ENCODE results near the gene SCN8A.

The SCN8A gene

DNA sequence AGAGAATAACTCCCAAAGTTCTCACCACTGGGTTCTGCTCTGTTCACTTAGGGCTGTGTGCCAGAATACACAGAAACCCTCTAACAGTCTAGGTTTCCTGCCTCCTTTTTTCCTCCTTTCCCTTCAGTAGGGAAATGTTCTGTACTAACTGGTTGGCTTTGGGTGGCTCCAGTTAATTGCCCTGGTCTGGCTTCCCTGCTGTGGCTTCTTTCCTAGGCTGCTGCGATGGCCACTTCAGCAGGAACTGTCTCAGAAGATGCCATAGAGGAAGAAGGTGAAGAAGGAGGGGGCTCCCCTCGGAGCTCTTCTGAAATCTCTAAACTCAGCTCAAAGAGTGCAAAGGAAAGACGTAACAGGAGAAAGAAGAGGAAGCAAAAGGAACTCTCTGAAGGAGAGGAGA lies 115.2 kb downstream of the SCN8A start:
- in situ Hi-C loops (cut with MboI; ENCODE audit: low sequenced_read_pairs, unreplicated experiment): no loop called here
- TF ChIP-seq, protein P1, sequence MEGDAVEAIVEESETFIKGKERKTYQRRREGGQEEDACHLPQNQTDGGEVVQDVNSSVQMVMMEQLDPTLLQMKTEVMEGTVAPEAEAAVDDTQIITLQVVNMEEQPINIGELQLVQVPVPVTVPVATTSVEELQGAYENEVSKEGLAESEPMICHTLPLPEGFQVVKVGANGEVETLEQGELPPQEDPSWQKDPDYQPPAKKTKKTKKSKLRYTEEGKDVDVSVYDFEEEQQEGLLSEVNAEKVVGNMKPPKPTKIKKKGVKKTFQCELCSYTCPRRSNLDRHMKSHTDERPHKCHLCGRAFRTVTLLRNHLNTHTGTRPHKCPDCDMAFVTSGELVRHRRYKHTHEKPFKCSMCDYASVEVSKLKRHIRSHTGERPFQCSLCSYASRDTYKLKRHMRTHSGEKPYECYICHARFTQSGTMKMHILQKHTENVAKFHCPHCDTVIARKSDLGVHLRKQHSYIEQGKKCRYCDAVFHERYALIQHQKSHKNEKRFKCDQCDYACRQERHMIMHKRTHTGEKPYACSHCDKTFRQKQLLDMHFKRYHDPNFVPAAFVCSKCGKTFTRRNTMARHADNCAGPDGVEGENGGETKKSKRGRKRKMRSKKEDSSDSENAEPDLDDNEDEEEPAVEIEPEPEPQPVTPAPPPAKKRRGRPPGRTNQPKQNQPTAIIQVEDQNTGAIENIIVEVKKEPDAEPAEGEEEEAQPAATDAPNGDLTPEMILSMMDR (IDR thresholded peaks at IDR 0.05; ENCODE audit: borderline replicate concordance, control extremely low read depth, extremely low read depth, insufficient read depth, missing control alignments): no peak
- DNase-seq (ENCODE audit: low spot score): no peak

DNA sequence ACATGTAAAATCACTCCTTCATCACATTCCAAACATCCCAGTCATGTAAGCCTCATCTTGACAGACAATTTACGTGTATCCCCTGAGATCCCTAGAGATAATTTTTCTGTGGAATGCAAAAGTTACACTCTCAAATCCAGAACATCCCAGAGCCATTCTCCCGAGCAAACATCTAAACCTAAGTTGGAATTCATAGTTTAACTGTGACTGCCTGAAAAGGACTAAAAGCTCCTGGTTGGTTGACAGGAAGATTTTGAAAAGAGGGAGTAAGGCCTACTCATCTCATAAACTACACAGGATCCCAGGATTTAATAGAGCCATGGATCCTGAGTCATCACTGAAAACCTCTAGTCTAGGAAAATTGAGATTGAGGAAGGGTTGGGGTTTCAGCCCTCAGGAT lies 123.6 kb downstream of the SCN8A start:
- in situ Hi-C loops (cut with MboI; ENCODE audit: low sequenced_read_pairs, unreplicated experiment): no loop called here
- TF ChIP-seq, protein P1 (IDR thresholded peaks at IDR 0.05; ENCODE audit: borderline replicate concordance, control extremely low read depth, extremely low read depth, insufficient read depth, missing control alignments): no peak
- no peak for DNase-seq (ENCODE audit: low spot score)

DNA sequence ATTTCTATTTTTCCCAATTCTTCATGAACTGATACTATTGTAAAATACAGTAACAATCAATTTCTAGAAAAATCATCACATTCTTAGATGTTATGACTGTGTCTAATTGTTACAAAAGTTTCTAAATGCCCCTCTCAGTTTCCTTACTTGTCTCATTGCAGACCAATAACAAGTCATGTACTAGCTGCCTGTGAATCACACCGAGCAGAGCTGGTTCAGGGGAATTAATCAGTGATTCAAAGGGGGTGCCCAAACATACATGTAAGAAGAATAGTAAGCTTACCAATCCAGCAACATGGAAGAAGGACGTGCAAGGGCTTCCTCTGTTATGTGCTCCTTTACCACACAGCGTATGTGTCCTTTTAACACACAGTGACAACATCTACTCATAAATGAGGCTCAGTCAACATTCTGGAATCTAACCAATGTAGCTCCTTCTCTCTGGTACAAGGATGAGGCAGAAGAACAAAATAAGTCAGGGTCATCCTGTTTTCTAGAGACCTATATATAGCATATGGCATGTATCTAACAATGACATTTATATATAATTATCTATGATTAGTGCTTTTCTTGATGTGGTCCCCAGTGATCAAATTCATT lies 126.4 kb downstream of the SCN8A start:
- in situ Hi-C loops (cut with MboI; ENCODE audit: low sequenced_read_pairs, unreplicated experiment): no loop called here
- DNase-seq (ENCODE audit: low spot score): no peak
- TF ChIP-seq, protein P1 (IDR thresholded peaks at IDR 0.05; ENCODE audit: borderline replicate concordance, control extremely low read depth, extremely low read depth, insufficient read depth, missing control alignments): no peak

DNA sequence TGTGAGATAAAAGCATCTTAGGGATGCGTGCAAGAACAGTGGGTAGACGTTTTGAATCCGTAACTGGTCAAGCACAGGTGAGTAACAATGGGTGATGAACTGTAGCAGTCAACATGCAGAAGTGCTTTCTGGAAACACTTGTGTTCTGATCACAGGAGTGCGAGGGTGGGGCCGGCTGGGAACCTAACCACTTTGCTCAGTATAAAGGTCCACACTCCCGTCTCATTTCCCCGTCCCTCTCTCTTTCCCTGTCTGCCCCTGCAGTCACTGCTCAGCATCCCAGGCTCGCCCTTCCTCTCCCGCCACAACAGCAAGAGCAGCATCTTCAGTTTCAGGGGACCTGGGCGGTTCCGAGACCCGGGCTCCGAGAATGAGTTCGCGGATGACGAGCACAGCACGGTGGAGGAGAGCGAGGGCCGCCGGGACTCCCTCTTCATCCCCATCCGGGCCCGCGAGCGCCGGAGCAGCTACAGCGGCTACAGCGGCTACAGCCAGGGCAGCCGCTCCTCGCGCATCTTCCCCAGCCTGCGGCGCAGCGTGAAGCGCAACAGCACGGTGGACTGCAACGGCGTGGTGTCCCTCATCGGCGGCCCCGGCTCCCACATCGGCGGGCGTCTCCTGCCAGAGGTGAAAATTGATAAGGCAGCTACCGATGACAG lies 130.4 kb downstream of the SCN8A start:
- peak; percentile 46 for DNase-seq (ENCODE audit: low spot score)
- TF ChIP-seq, protein P1 (IDR thresholded peaks at IDR 0.05; ENCODE audit: borderline replicate concordance, control extremely low read depth, extremely low read depth, insufficient read depth, missing control alignments): no peak
- in situ Hi-C loops (cut with MboI; ENCODE audit: low sequenced_read_pairs, unreplicated experiment): no loop called here

DNA sequence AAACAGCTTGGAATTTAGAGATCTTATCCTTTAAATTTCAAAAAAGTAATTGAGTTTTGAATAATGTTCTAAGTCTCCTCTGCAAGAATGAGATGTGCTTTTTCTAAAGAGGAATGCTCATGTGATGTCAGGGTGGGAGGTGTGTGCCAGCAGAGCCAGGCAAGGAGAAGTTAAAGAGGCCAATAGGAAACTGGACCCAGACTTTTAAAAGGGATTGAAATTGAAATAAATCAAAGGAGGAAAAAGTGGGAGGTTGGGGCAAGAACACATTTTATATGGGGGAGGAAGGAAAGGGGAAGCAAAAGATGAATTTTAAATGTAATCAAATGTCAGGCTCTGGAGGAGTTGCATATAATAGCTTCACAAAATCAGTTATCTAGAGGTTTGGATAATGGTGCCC lies 131.4 kb downstream of the SCN8A start:
- TF ChIP-seq, protein P1 (IDR thresholded peaks at IDR 0.05; ENCODE audit: borderline replicate concordance, control extremely low read depth, extremely low read depth, insufficient read depth, missing control alignments): no peak
- in situ Hi-C loops (cut with MboI; ENCODE audit: low sequenced_read_pairs, unreplicated experiment): no loop called here
- no peak for DNase-seq (ENCODE audit: low spot score)

DNA sequence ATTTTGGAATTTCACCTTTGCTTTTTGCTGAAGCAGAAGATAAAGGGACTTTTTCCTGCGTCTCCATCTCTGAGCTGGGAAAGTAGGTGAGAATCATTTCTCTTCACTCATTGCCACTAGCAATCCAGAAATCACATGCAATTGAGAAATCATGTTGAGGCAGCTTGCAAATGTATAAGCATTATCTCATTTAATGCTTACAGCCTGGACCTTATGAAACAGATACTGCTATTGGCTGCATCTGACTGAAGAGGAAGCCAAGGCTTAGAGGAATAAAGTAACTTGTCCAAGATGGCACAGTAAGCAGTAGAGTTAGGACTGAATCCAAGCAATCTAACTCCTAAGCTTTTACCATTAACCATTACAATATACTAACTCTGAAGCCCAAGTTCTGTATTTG lies 135.1 kb downstream of the SCN8A start:
- DNase-seq (ENCODE audit: low spot score): no peak
- TF ChIP-seq, protein P1 (IDR thresholded peaks at IDR 0.05; ENCODE audit: borderline replicate concordance, control extremely low read depth, extremely low read depth, insufficient read depth, missing control alignments): no peak
- in situ Hi-C loops (cut with MboI; ENCODE audit: low sequenced_read_pairs, unreplicated experiment): no loop called here

Measured in GM13976 (cell line).